Measurements from ENCODE around the gene BDP1.
A peak's percentile ranks its signal among the peaks of the same experiment; 100 is the strongest.
"Not testable (repeated sequence)": the region's sequence is repeated elsewhere in the genome, so short reads cannot be mapped to it uniquely, and the experiment has no call there.

BDP1 gene

GRCh38 chr5:71455427-71456361 is at the start of gene BDP1:
Gene BDP1 (plus strand): TSS chr5:71455651. CDS start chr5:71455878, 227 bp downstream.
- DNase-seq: peak; percentile 99

- not testable (repeated sequence) for DNase-seq
Observed at GRCh38 chr5:71410088-71410487, 45.4 kb upstream of the BDP1 start.

GRCh38 chr5:71415626-71416025 is 39.8 kb upstream of the BDP1 start:
- not testable (repeated sequence) for DNase-seq

GRCh38 chr5:71418026-71418425 is 37.4 kb upstream of the BDP1 start:
- not testable (repeated sequence) for DNase-seq

GRCh38 chr5:71421278-71421677 is 34.2 kb upstream of the BDP1 start:
- DNase-seq: not testable (repeated sequence)

- not testable (repeated sequence) for DNase-seq
Observed at GRCh38 chr5:71423896-71424295, 31.6 kb upstream of the BDP1 start.

- DNase-seq: not testable (repeated sequence)
Observed at GRCh38 chr5:71426686-71427474, 28.6 kb upstream of the BDP1 start.

GRCh38 chr5:71432410-71432809 is 23.0 kb upstream of the BDP1 start:
- DNase-seq: not testable (repeated sequence)

GRCh38 chr5:71434825-71435224 is 20.6 kb upstream of the BDP1 start:
- not testable (repeated sequence) for DNase-seq

GRCh38 chr5:71441564-71441963 is 13.9 kb upstream of the BDP1 start:
- DNase-seq: not testable (repeated sequence)

- DNase-seq: not testable (repeated sequence)
Observed at GRCh38 chr5:71443891-71444290, 11.6 kb upstream of the BDP1 start.

GRCh38 chr5:71445015-71445414 is 10.4 kb upstream of the BDP1 start:
- not testable (repeated sequence) for DNase-seq

- DNase-seq: not testable (repeated sequence)
Observed at GRCh38 chr5:71445523-71446152, 9.8 kb upstream of the BDP1 start.

GRCh38 chr5:71446540-71447216 is 8.8 kb upstream of the BDP1 start:
- not testable (repeated sequence) for DNase-seq

- peak; percentile 64 for DNase-seq
Observed at GRCh38 chr5:71447218-71447808, 8.1 kb upstream of the BDP1 start.

- no peak for DNase-seq
Observed at GRCh38 chr5:71452876-71453275, 2.6 kb upstream of the BDP1 start.

- DNase-seq: no peak
Observed at GRCh38 chr5:71454913-71455312, 538 bp upstream of the BDP1 start.

- no peak for DNase-seq
Observed at GRCh38 chr5:71456362-71456743, 902 bp downstream of the BDP1 start.

GRCh38 chr5:71457106-71457505 is 1.7 kb downstream of the BDP1 start:
- no peak for DNase-seq

GRCh38 chr5:71460693-71461092 is 5.2 kb downstream of the BDP1 start:
- no peak for DNase-seq

GRCh38 chr5:71461360-71461759 is 5.9 kb downstream of the BDP1 start:
- no peak for DNase-seq

- DNase-seq: no peak
Observed at GRCh38 chr5:71471193-71471592, 15.7 kb downstream of the BDP1 start.

Data from activated CD8-positive, alpha-beta memory T cell treated with anti-CD3 and anti-CD28 coated beads for 24 hours (primary cell).